CD14-positive monocyte (primary cell): ENCODE measurements around the gene FNBP1L. TPM values are rescaled to one million over a fixed set of nuclear protein-coding genes. Genes with fewer than 3 reads are reported as not detected.
"Not testable (repeated sequence)": the region's sequence is repeated elsewhere in the genome, so short reads cannot be mapped to it uniquely, and the experiment has no call there.

ENCODE experiments used
- DNase-seq, 3 donors: peaks; one replicate each; pipeline ENCODE4 v3.0.0-alpha.2; 2011 to 2022
- H2AFZ ChIP-seq: 2 replicates; pipeline ENCODE4 v1.6.0; 2012; ENCODE audit warnings: mild to moderate bottlenecking, low read depth, low read length, inconsistent platforms; ENCODE audit not compliant: insufficient read depth, poor library complexity, severe bottlenecking
- H3K27ac ChIP-seq, 2 donors: 1 replicate in 1 of 2; 2 replicates in 1 of 2; pipeline ENCODE4 v1.5.1; 2012 to 2013; ENCODE audit warnings: low read length in 2 of 2, control low read depth in 1 of 2, inconsistent platforms in 1 of 2, low read depth in 1 of 2, mild to moderate bottlenecking in 1 of 2
- H3K27me3 ChIP-seq, 2 donors: one replicate each; pipeline versions ENCODE4 v1.6.0 to v1.6.1; 2011 to 2013; ENCODE audit warnings: low read length in 2 of 2; ENCODE audit not compliant: control insufficient read depth in 2 of 2, insufficient read depth in 2 of 2
- H3K36me3 ChIP-seq, 2 donors: replicated peaks in 1 of 2; 1 replicate in 1 of 2; 2 replicates in 1 of 2; pipeline versions ENCODE4 v1.5.1 to v1.6.1; 2012 to 2013; ENCODE audit warnings: low read length in 2 of 2, control low read depth in 1 of 2, inconsistent platforms in 1 of 2, mild to moderate bottlenecking in 1 of 2; ENCODE audit not compliant: insufficient read depth in 2 of 2, control insufficient read depth in 1 of 2
- H3K4me1 ChIP-seq, 2 donors: 1 replicate in 1 of 2; 2 replicates in 1 of 2; pipeline versions ENCODE4 v1.5.1 to v1.6.1; 2012 to 2013; ENCODE audit warnings: low read length in 2 of 2, control low read depth in 1 of 2, inconsistent platforms in 1 of 2, mild to moderate bottlenecking in 1 of 2, moderate library complexity in 1 of 2; ENCODE audit not compliant: insufficient read depth in 2 of 2, control insufficient read depth in 1 of 2
- H3K4me2 ChIP-seq: replicated peaks from 2 replicates; pipeline ENCODE3; 2012; ENCODE audit warnings: low read length, moderate library complexity, mild to moderate bottlenecking; ENCODE audit not compliant: poor library complexity, severe bottlenecking; ENCODE audit errors: extremely low read depth
- H3K4me3 ChIP-seq, 3 experiments: fragments of 200-600 bp in 1 of 3; sonication (generic) in 1 of 3; replicated peaks in 1 of 3; 1 replicate in 2 of 3; 2 replicates in 1 of 3; pipeline ENCODE4 v1.5.1; 2011 to 2013; ENCODE audit warnings: low read length in 3 of 3, mild to moderate bottlenecking in 3 of 3, control low read depth in 2 of 3, low read depth in 2 of 3, inconsistent platforms in 1 of 3, moderate library complexity in 1 of 3
- H3K79me2 ChIP-seq: 2 replicates; pipeline ENCODE4 v1.6.0; 2012; ENCODE audit warnings: mild to moderate bottlenecking, control low read depth, inconsistent platforms, low read length, moderate library complexity; ENCODE audit not compliant: insufficient read depth
- H3K9ac ChIP-seq: 2 replicates; pipeline ENCODE4 v1.6.0; 2017; ENCODE audit warnings: low read length, mild to moderate bottlenecking; ENCODE audit not compliant: insufficient read depth, poor library complexity, severe bottlenecking
- H3K9me3 ChIP-seq, 2 donors: replicated peaks in 1 of 2; 1 replicate in 1 of 2; 2 replicates in 1 of 2; pipeline versions ENCODE4 v1.5.1 to v1.6.1; 2012 to 2013; ENCODE audit warnings: low read length in 2 of 2, control low read depth in 1 of 2; ENCODE audit not compliant: control insufficient read depth in 1 of 2, insufficient read depth in 1 of 2
- H4K20me1 ChIP-seq: 2 replicates; pipeline ENCODE4 v1.6.0; 2012; ENCODE audit warnings: mild to moderate bottlenecking, low read length, control low read depth, moderate library complexity; ENCODE audit not compliant: insufficient read depth
- H3K27ac Mint-ChIP-seq, 7 donors: one replicate each; pipeline ENCODE4 v1.8.0; 2020; ENCODE audit warnings: mild to moderate bottlenecking in 7 of 7, mixed read lengths in 7 of 7, moderate library complexity in 6 of 7, inconsistent platforms in 2 of 7
- H3K27me3 Mint-ChIP-seq, 3 donors: one replicate each; pipeline ENCODE4 v1.8.0; 2021 to 2022; ENCODE audit warnings: low read depth in 3 of 3, mild to moderate bottlenecking in 3 of 3, mixed read lengths in 3 of 3, moderate library complexity in 3 of 3, inconsistent platforms in 1 of 3
- H3K36me3 Mint-ChIP-seq, 2 donors: one replicate each; pipeline ENCODE4 v1.8.0; 2020; ENCODE audit warnings: mixed read lengths in 2 of 2, inconsistent platforms in 1 of 2, mild to moderate bottlenecking in 1 of 2
- H3K4me1 Mint-ChIP-seq: one replicate; pipeline ENCODE4 v1.8.0; 2020; ENCODE audit warnings: mild to moderate bottlenecking, mixed read lengths
- H3K4me3 Mint-ChIP-seq, 2 donors: one replicate each; pipeline ENCODE4 v1.8.0; 2020; ENCODE audit warnings: mild to moderate bottlenecking in 2 of 2, mixed read lengths in 2 of 2, moderate library complexity in 1 of 2
- H3K9me3 Mint-ChIP-seq, 7 donors: one replicate each; pipeline ENCODE4 v1.8.0; 2020 to 2022; ENCODE audit warnings: mixed read lengths in 7 of 7, mild to moderate bottlenecking in 6 of 7, moderate library complexity in 6 of 7, inconsistent platforms in 2 of 7
- CTCF ChIP-seq: fragments of 200-600 bp; IDR thresholded peaks from one replicate; pipeline ENCODE4 v1.8.0; 2022; ENCODE audit warnings: antibody characterized with exemption, mild to moderate bottlenecking
- WGBS: methylation state at CpG from one replicate; pipeline ENCODE4 v1.1.5; 2013; ENCODE audit warnings: missing lambda C conversion rate; ENCODE audit not compliant: insufficient coverage; 5-methylcytosine and 5-hydroxymethylcytosine counted together
- intact Hi-C, 2 donors: fragments of 100-400 bp; cut with micrococcal nuclease; formaldehyde crosslinking; loops; one replicate each; pipeline versions ENCODE4 v1.15.0 to v1.15.1; 2023
- polyA plus RNA-seq, 3 donors: library from polyadenylated mRNA; depleted of rRNA in 1 of 3; unstranded in 2 of 3; stranded (reverse) in 1 of 3; fragments of 300-500 nt in 2 of 3; fragments of >200 nt in 1 of 3; fragmentation: Illumina TruSeq in 2 of 3; gene quantifications; 1 replicate in 2 of 3; 2 replicates in 1 of 3; pipeline ENCODE4 v1.2.3, GENCODE V29; 2012 to 2021

FNBP1L gene
- polyA plus RNA-seq, 3 donors, result 0.15 to 0.32 (median 0.28) TPM

- intact Hi-C loops, result no loop called here
- no peak overlapping the region for H3K4me3 ChIP-seq
- WGBS, result 100% methylated on average over 2 of the region's 4 CpGs
- Mint-ChIP-seq H3K9me3 (peaks cover 7 to 17% (median 14%) of the 10 kb centered on the region in 7 donors), H3K36me3 (peaks cover 0 to 1% of the 10 kb centered on the region in 2 donors), H3K27me3 (peaks cover 0 to 3% (median 0%) of the 10 kb centered on the region in 3 donors), H3K27ac (no peak overlapping the region), H3K4me3 (no peak overlapping the region), H3K4me1 (peaks cover 3% of the 10 kb centered on the region)
- H3K27ac ChIP-seq, result no peak overlapping the region
- H3K9me3 ChIP-seq, result peaks cover 0 to 4% of the 10 kb centered on the region in 2 donors
- H3K4me1 ChIP-seq, result no peaks in the 10 kb centered on the region
- H3K36me3 ChIP-seq, result no peaks in the 10 kb centered on the region
- no peak for DNase-seq
- no peak overlapping the region for H2AFZ ChIP-seq
- no peaks in the 10 kb centered on the region for H3K27me3 ChIP-seq
- no peak for TF ChIP-seq CTCF
- H3K4me2 ChIP-seq, result no peak overlapping the region
- no peaks in the 10 kb centered on the region for H3K79me2 ChIP-seq
- no peaks in the 10 kb centered on the region for H4K20me1 ChIP-seq
- no peak overlapping the region for H3K9ac ChIP-seq
Observed at GRCh38 chr1:93467606-93468005, 19.7 kb downstream of the FNBP1L start.

DNA sequence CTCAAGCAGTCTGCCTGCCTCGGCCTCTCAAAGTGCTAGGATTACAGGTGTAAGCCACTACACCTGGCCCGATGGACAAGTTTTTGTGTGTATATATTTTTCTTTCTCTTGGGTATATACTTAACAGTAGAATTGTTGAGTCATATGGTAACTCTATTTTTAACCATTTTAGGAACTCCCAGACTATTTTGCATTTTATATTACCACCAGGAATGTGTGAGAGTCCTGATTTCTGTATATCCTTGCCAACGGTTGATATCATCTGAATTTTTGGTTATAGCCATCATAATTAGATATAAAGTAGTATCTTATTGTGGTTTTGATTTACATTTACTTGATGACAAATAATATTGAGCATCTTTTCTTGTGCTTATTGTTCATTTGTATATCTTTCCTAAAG lies 20.7 kb downstream of the FNBP1L start:
- Histone ChIP-seq H3K36me3 (no peaks in the 10 kb centered on the region), H3K4me2 (no peak overlapping the region), H4K20me1 (no peaks in the 10 kb centered on the region), H3K79me2 (no peaks in the 10 kb centered on the region), H2AFZ (no peak overlapping the region), H3K27ac (no peak overlapping the region), H3K9ac (no peak overlapping the region), H3K27me3 (no peaks in the 10 kb centered on the region), H3K4me1 (no peaks in the 10 kb centered on the region), H3K4me3 (no peak overlapping the region), H3K9me3 (peaks cover 0 to 4% of the 10 kb centered on the region in 2 donors)
- intact Hi-C loops, result no loop called here
- no peak for DNase-seq
- peaks cover 3% of the 10 kb centered on the region for H3K4me1 Mint-ChIP-seq
- WGBS, result no CpG with 5 or more reads among the region's 3 CpGs
- peaks cover 0 to 3% (median 0%) of the 10 kb centered on the region in 3 donors for H3K27me3 Mint-ChIP-seq
- peaks cover 7 to 17% (median 14%) of the 10 kb centered on the region in 7 donors for H3K9me3 Mint-ChIP-seq
- peaks cover 0 to 1% of the 10 kb centered on the region in 2 donors for H3K36me3 Mint-ChIP-seq
- no peak overlapping the region for H3K4me3 Mint-ChIP-seq
- TF ChIP-seq CTCF, result no peak
- H3K27ac Mint-ChIP-seq, result no peak overlapping the region

DNA sequence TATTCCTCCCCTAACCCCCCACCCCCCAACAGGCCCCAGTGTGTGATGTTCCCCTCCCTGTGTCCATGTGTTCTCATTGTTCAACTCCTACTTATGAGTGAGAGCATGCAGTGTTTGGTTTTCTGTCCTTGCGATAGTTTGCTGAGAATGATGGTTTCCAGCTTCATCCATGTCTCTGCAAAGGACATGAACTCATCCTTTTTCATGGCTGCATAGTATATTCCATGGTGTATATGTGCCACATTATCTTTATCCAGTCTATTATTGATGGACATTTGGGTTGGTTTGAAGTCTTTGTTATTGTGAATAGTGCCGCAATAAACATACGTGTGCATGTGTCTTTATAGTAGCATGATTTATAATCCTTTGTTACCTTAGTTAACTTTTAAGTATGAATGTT lies 21.3 kb downstream of the FNBP1L start:
- H3K4me3 Mint-ChIP-seq, result not testable (repeated sequence)

More for the DNA sequence above, 21.3 kb downstream of the FNBP1L start:
- H3K4me3 ChIP-seq, H2AFZ ChIP-seq, DNase-seq, H3K79me2 ChIP-seq, H3K9ac ChIP-seq, H3K36me3 ChIP-seq, H3K4me1 ChIP-seq, H3K4me2 ChIP-seq, H3K27me3 Mint-ChIP-seq, H3K27ac ChIP-seq, intact Hi-C loops, H3K27me3 ChIP-seq, H3K4me1 Mint-ChIP-seq, H3K36me3 Mint-ChIP-seq, H4K20me1 ChIP-seq, H3K9me3 ChIP-seq, H3K27ac Mint-ChIP-seq: not testable (repeated sequence)
- H3K9me3 Mint-ChIP-seq, result peaks cover 7 to 17% (median 14%) of the 10 kb centered on the region in 7 donors
- WGBS, result no CpG with 5 or more reads among the region's 3 CpGs
